Chondrocyte (in vitro differentiated cells): ENCODE data around the gene CDYL. TPM values are rescaled to one million over a fixed set of nuclear protein-coding genes. Genes with fewer than 3 reads are reported as not detected.

ENCODE experiments used
- DNase-seq: peaks from one replicate; pipeline ENCODE4 v3.0.0; 2021; ENCODE audit warnings: mixed read lengths, low spot score
- H3K27ac Mint-ChIP-seq: one replicate; pipeline ENCODE4 v1.8.0; 2021; ENCODE audit warnings: mild to moderate bottlenecking, moderate library complexity, mixed read lengths; ENCODE audit not compliant: unreplicated experiment
- H3K27me3 Mint-ChIP-seq: 2 replicates; pipeline ENCODE4 v1.8.0; 2021; ENCODE audit warnings: low read depth, mixed read lengths
- H3K36me3 Mint-ChIP-seq: 2 replicates; pipeline ENCODE4 v1.8.0; 2021; ENCODE audit warnings: low read depth, mixed read lengths
- H3K4me1 Mint-ChIP-seq: 2 replicates; pipeline ENCODE4 v1.8.0; 2021; ENCODE audit warnings: low read depth, mild to moderate bottlenecking, mixed read lengths
- H3K4me3 Mint-ChIP-seq: one replicate; pipeline ENCODE4 v1.8.0; 2021; ENCODE audit warnings: mild to moderate bottlenecking, moderate library complexity, mixed read lengths; ENCODE audit not compliant: unreplicated experiment
- H3K9me3 Mint-ChIP-seq: 2 replicates; pipeline ENCODE4 v1.8.0; 2021; ENCODE audit warnings: low read depth, mixed read lengths
- total RNA-seq: library from RNA; stranded (reverse); gene quantifications from 3 replicates; pipeline ENCODE4 v1.2.1, GENCODE V29; 2021
- TF ChIP-seq, protein P1 (sequence below): fragments of 200-600 bp; sonication (generic); IDR thresholded peaks from 2 replicates; pipeline ENCODE4 v1.5.0; 2021; ENCODE audit warnings: antibody characterized with exemption, mild to moderate bottlenecking, moderate library complexity

Gene CDYL
- total RNA-seq, 1 donor from 2014 or later = 63.7 TPM

DNA sequence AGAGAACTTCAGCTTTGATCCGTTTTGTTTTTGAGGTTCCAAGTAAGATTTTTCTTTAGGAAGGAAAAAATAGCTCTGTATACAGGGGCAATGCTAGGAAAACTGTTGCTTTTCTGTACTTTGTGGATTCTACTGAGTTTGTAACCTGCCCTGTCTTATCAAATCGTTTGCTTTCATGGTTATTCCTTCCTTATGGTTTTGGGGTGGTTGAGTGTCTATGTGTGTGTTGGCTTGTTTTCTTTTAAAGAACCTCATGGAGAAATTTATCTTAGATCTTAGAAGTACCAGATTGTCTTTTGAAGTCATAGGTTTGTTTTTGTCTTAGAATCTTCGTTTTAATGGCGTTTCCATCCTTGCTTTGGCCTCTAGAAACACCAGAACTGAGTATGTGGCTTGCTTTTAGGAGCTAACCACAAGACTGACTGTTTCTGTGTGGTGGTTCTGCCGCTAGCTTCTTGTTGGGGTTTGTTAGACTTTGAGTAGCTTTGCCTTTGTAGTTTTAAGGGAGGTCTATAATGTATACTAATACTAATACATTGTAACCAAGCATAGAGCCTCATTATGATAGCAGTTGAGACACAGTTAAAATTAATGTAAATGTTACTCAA lies 140.9 kb downstream of the CDYL start:
- no peak overlapping the region for H3K27ac Mint-ChIP-seq
- H3K4me3 Mint-ChIP-seq = no peak overlapping the region
- TF ChIP-seq, protein P1, sequence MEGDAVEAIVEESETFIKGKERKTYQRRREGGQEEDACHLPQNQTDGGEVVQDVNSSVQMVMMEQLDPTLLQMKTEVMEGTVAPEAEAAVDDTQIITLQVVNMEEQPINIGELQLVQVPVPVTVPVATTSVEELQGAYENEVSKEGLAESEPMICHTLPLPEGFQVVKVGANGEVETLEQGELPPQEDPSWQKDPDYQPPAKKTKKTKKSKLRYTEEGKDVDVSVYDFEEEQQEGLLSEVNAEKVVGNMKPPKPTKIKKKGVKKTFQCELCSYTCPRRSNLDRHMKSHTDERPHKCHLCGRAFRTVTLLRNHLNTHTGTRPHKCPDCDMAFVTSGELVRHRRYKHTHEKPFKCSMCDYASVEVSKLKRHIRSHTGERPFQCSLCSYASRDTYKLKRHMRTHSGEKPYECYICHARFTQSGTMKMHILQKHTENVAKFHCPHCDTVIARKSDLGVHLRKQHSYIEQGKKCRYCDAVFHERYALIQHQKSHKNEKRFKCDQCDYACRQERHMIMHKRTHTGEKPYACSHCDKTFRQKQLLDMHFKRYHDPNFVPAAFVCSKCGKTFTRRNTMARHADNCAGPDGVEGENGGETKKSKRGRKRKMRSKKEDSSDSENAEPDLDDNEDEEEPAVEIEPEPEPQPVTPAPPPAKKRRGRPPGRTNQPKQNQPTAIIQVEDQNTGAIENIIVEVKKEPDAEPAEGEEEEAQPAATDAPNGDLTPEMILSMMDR = no peak
- no peaks in the 10 kb centered on the region for H3K27me3 Mint-ChIP-seq
- no peak for DNase-seq
- H3K4me1 Mint-ChIP-seq = peaks cover 27% of the 10 kb centered on the region
- peaks cover 2% of the 10 kb centered on the region for H3K36me3 Mint-ChIP-seq
- no peaks in the 10 kb centered on the region for H3K9me3 Mint-ChIP-seq

DNA sequence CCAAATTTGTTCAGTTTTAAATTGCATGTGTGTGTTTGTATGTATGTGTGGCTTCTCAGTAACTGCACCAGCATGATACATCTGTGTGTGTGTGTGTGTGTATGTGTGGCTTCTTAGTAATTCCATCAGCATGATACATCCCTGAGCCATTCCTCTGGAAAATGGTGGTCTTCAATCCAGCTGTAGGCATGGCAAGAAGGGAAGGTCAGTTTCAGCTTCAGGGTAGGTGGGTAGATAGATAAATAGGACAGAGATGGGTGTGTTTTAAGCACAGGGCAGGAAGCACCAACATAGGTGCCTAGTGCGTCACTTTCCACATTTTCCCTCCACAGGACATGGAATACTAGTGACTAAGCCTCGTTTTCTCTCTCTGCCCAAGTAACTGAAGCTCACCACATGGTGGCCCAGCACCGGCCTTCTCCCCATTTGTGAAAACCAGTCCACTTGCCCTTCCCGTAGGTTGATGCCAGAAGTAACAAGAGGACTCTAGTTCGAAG lies 144.8 kb downstream of the CDYL start:
- Mint-ChIP-seq H3K9me3 (no peaks in the 10 kb centered on the region), H3K27ac (no peak overlapping the region), H3K4me1 (peaks cover 10% of the 10 kb centered on the region), H3K4me3 (no peak overlapping the region), H3K36me3 (no peaks in the 10 kb centered on the region), H3K27me3 (no peaks in the 10 kb centered on the region)
- DNase-seq = no peak
- TF ChIP-seq, protein P1 = no peak

DNA sequence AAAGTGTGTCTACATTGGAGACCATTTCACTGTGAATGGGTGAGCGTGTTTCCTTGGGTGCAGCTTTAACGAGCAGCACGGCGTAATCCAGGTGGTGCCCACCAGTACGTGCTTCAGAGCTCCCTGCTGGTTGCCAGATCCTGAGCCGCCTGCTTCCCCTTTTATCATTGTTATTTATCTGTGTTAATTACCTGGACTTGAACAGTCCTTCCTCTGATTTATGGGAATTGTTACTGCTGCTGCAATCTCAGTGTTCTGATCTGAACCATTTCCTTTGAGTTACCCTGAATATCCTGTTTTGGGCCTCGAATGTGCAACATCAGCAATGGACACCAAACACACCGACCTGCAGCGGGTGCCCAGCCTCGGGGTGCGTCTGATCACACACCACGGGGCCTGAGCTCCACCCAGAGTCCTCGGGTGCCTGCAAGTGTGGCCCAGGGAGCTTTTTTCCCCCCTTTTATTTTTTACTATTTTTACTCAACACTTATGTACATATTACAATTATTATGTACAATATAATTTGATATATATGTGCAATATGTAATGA lies 146.4 kb downstream of the CDYL start:
- TF ChIP-seq, protein P1 = no peak

DNA sequence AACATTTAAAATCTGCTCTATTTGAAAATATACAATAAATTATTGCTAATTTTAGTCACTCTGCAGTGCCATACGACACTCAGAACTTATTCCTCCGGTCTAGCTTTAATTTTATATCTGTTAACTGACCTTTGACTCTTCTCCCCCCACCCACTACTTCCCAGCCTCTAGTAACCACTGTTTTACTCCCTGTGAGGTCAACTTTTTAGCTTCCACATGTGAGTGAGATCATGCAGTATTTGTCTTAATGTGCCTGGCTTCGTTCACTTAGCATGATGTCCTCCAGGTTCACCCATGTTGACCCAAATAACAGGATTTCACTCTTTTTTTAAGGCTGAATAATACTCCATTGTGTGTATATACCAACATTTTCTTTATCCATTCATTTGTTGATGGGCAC lies 146.9 kb downstream of the CDYL start:
- Mint-ChIP-seq H3K27ac (no peak overlapping the region), H3K36me3 (no peaks in the 10 kb centered on the region), H3K9me3 (no peaks in the 10 kb centered on the region), H3K27me3 (no peaks in the 10 kb centered on the region), H3K4me1 (peaks cover 13% of the 10 kb centered on the region), H3K4me3 (no peak overlapping the region)
- TF ChIP-seq, protein P1 = no peak
- DNase-seq = no peak

More for the DNA sequence above, 146.4 kb downstream of the CDYL start:
- H3K9me3 Mint-ChIP-seq = no peaks in the 10 kb centered on the region
- H3K27ac Mint-ChIP-seq = no peak overlapping the region
- DNase-seq = no peak
- H3K4me3 Mint-ChIP-seq = no peak overlapping the region
- H3K36me3 Mint-ChIP-seq = no peaks in the 10 kb centered on the region
- peaks cover 9% of the 10 kb centered on the region for H3K4me1 Mint-ChIP-seq
- no peaks in the 10 kb centered on the region for H3K27me3 Mint-ChIP-seq

DNA sequence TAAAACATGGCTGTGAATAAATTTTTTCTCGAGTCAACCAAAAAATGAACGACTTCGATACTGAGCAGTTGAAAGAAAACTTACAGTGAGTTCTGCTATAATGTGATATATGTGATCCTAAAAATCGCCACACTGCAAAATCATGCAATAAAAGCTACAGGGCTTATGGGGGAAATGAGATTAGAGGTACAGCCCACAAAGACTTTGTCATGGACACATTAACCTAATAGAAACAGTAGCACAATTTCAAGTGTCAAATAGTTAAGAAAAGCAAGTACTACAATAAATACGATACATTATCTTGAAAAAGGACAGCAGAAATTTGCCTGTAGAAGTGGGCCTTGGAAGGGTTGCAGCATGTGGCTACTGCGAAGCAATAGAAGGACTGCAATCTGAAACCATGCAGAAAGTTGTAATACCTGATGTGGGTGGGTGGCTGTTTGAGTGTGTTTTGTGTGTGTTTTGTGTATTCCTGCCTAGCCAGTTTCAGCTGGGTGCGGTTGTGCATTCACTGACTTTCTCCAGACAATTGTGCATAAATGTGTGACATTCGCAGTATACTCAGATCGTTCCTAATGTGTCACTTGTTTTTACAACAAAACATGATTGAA lies 148.6 kb downstream of the CDYL start:
- H3K27me3 Mint-ChIP-seq = no peaks in the 10 kb centered on the region
- peaks cover 4% of the 10 kb centered on the region for H3K9me3 Mint-ChIP-seq
- DNase-seq = no peak
- H3K36me3 Mint-ChIP-seq = no peaks in the 10 kb centered on the region
- H3K4me1 Mint-ChIP-seq = peaks cover 29% of the 10 kb centered on the region
- TF ChIP-seq, protein P1 = no peak
- no peak overlapping the region for H3K4me3 Mint-ChIP-seq
- H3K27ac Mint-ChIP-seq = no peak overlapping the region
